CD4-positive, alpha-beta memory T cell (primary cell): ENCODE results near the gene NAALADL2. TPM values are rescaled to one million over a fixed set of nuclear protein-coding genes. Genes with fewer than 3 reads are reported as not detected.

Source experiments
- CTCF ChIA-PET: fragments of 350-600 bp; sonication (Branson Sonifier 250); formaldehyde crosslinking; loops from one replicate; lab custom pipeline; 2021; ENCODE audit warnings: inconsistent platforms; ENCODE audit not compliant: partially characterized antibody; lab: Charles Lee
- POLR2A ChIA-PET: fragments of 350-600 bp; sonication (Branson Sonifier 250); formaldehyde crosslinking; loops from one replicate; lab custom pipeline; 2021; ENCODE audit not compliant: partially characterized antibody; lab: Charles Lee
- DNase-seq, 5 donors: peaks; one replicate each; pipeline versions ENCODE4 v3.0.0 to v3.0.0-alpha.2; 2020 to 2022; ENCODE audit warnings: mixed read lengths in 1 of 5
- H3K27ac ChIP-seq: one replicate; pipeline ENCODE4 v1.7.0; 2013; ENCODE audit warnings: low read depth, low read length
- H3K27me3 ChIP-seq: 2 replicates; pipeline ENCODE4 v1.7.0; 2013; ENCODE audit warnings: mild to moderate bottlenecking, low read length, moderate library complexity; ENCODE audit not compliant: insufficient read depth
- H3K36me3 ChIP-seq: 2 replicates; pipeline ENCODE4 v1.7.0; 2013; ENCODE audit warnings: mild to moderate bottlenecking, low read length, moderate library complexity; ENCODE audit not compliant: insufficient read depth
- H3K4me1 ChIP-seq: 2 replicates; pipeline ENCODE4 v1.7.0; 2013; ENCODE audit warnings: mild to moderate bottlenecking, low read length, moderate library complexity; ENCODE audit not compliant: insufficient read depth
- H3K4me3 ChIP-seq, 2 donors: one replicate each; pipeline ENCODE4 v1.7.0; 2013; ENCODE audit warnings: low read length in 2 of 2, mild to moderate bottlenecking in 1 of 2
- H3K9me3 ChIP-seq, 2 donors: one replicate each; pipeline ENCODE4 v1.7.0; 2013; ENCODE audit warnings: low read length in 2 of 2, control low read depth in 1 of 2; ENCODE audit not compliant: control insufficient read depth in 1 of 2
- H3K27ac Mint-ChIP-seq, 7 donors: one replicate each; pipeline ENCODE4 v1.8.0; 2020 to 2021; ENCODE audit warnings: mixed read lengths in 7 of 7, mild to moderate bottlenecking in 6 of 7, inconsistent platforms in 3 of 7, moderate library complexity in 3 of 7
- H3K27me3 Mint-ChIP-seq, 2 donors: one replicate each; pipeline ENCODE4 v1.8.0; 2020 to 2021; ENCODE audit warnings: mixed read lengths in 2 of 2
- H3K36me3 Mint-ChIP-seq, 2 donors: one replicate each; pipeline ENCODE4 v1.8.0; 2020 to 2021; ENCODE audit warnings: mixed read lengths in 2 of 2, inconsistent platforms in 1 of 2, mild to moderate bottlenecking in 1 of 2
- H3K4me1 Mint-ChIP-seq, 4 donors: one replicate each; pipeline ENCODE4 v1.8.0; 2020 to 2021; ENCODE audit warnings: mixed read lengths in 4 of 4, mild to moderate bottlenecking in 1 of 4
- H3K4me3 Mint-ChIP-seq, 8 donors: one replicate each; pipeline ENCODE4 v1.8.0; 2020 to 2021; ENCODE audit warnings: mixed read lengths in 8 of 8, mild to moderate bottlenecking in 7 of 8, moderate library complexity in 6 of 8, inconsistent platforms in 3 of 8
- H3K9me3 Mint-ChIP-seq, 8 donors: one replicate each; pipeline ENCODE4 v1.8.0; 2020 to 2021; ENCODE audit warnings: mixed read lengths in 8 of 8, mild to moderate bottlenecking in 5 of 8, inconsistent platforms in 3 of 8, moderate library complexity in 1 of 8
- intact Hi-C: fragments of 100-400 bp; cut with micrococcal nuclease; formaldehyde crosslinking; loops from one replicate; pipeline ENCODE4 v1.15.1; 2023
- polyA plus RNA-seq, 2 donors: library from polyadenylated mRNA; unstranded; fragments of 300-500 nt; fragmentation: Illumina TruSeq; gene quantifications; one replicate each; pipeline ENCODE4 v1.2.3, GENCODE V29; 2021
- total RNA-seq, 2 experiments: library from RNA; stranded (reverse); gene quantifications; one replicate each; pipeline ENCODE4 v1.2.3, GENCODE V29; 2021

The NAALADL2 gene
- total and polyA plus RNA-seq, 4 experiments from 2014 or later, result not detected

GRCh38 chr3:175593331-175593730 is 734.2 kb downstream of the NAALADL2 start:
- ChIA-PET CTCF (no interaction called here), POLR2A (no interaction called here)
- Mint-ChIP-seq H3K9me3 (peaks cover 0 to 10% (median 4%) of the 10 kb centered on the region in 8 donors), H3K27me3 (no peaks in the 10 kb centered on the region), H3K4me1 (no peaks in the 10 kb centered on the region), H3K4me3 (no peak overlapping the region), H3K27ac (no peak overlapping the region), H3K36me3 (no peaks in the 10 kb centered on the region)
- Histone ChIP-seq H3K36me3 (no peaks in the 10 kb centered on the region), H3K27me3 (no peaks in the 10 kb centered on the region), H3K27ac (no peak overlapping the region), H3K4me1 (no peaks in the 10 kb centered on the region), H3K4me3 (no peak overlapping the region), H3K9me3 (peaks cover 0 to 6% of the 10 kb centered on the region in 2 donors)
- intact Hi-C loops, result no loop called here
- DNase-seq, result no peak

GRCh38 chr3:175598740-175599139 is 739.6 kb downstream of the NAALADL2 start:
- no peak overlapping the region for H3K27ac ChIP-seq
- CTCF ChIA-PET, result no interaction called here
- Mint-ChIP-seq H3K36me3 (no peaks in the 10 kb centered on the region), H3K27ac (no peak overlapping the region), H3K4me3 (no peak overlapping the region), H3K9me3 (peaks cover 0 to 9% (median 4%) of the 10 kb centered on the region in 8 donors), H3K27me3 (no peaks in the 10 kb centered on the region), H3K4me1 (no peaks in the 10 kb centered on the region)
- H3K36me3 ChIP-seq, result no peaks in the 10 kb centered on the region
- POLR2A ChIA-PET, result no interaction called here
- no peak overlapping the region for H3K4me3 ChIP-seq
- intact Hi-C loops, result no loop called here
- no peak for DNase-seq
- H3K4me1 ChIP-seq, result no peaks in the 10 kb centered on the region
- H3K9me3 ChIP-seq, result no peaks in the 10 kb centered on the region
- H3K27me3 ChIP-seq, result no peaks in the 10 kb centered on the region

- no peaks in the 10 kb centered on the region for H3K27me3 Mint-ChIP-seq
- H3K4me3 Mint-ChIP-seq, result no peak overlapping the region
- H3K4me1 Mint-ChIP-seq, result no peaks in the 10 kb centered on the region
- intact Hi-C loops, result no loop called here
- ChIA-PET POLR2A (no interaction called here), CTCF (no interaction called here)
- no peak for DNase-seq
- no peak overlapping the region for H3K27ac Mint-ChIP-seq
- no peaks in the 10 kb centered on the region for H3K9me3 ChIP-seq
- H3K36me3 Mint-ChIP-seq, result no peaks in the 10 kb centered on the region
- no peaks in the 10 kb centered on the region for H3K4me1 ChIP-seq
- H3K4me3 ChIP-seq, result no peak overlapping the region
- H3K27me3 ChIP-seq, result no peaks in the 10 kb centered on the region
- no peaks in the 10 kb centered on the region for H3K36me3 ChIP-seq
- no peak overlapping the region for H3K27ac ChIP-seq
- H3K9me3 Mint-ChIP-seq, result peaks cover 0 to 6% (median 2%) of the 10 kb centered on the region in 8 donors
Observed at GRCh38 chr3:175601521-175601920, 742.4 kb downstream of the NAALADL2 start.

GRCh38 chr3:175605851-175606250 is 746.7 kb downstream of the NAALADL2 start:
- no peak for DNase-seq
- Histone ChIP-seq H3K4me1 (no peaks in the 10 kb centered on the region), H3K4me3 (no peak overlapping the region), H3K9me3 (no peaks in the 10 kb centered on the region), H3K27ac (no peak overlapping the region), H3K36me3 (no peaks in the 10 kb centered on the region), H3K27me3 (no peaks in the 10 kb centered on the region)
- H3K27ac Mint-ChIP-seq, result no peak overlapping the region
- H3K27me3 Mint-ChIP-seq, result no peaks in the 10 kb centered on the region
- ChIA-PET POLR2A (no interaction called here), CTCF (no interaction called here)
- H3K4me1 Mint-ChIP-seq, result no peaks in the 10 kb centered on the region
- H3K36me3 Mint-ChIP-seq, result no peaks in the 10 kb centered on the region
- intact Hi-C loops, result no loop called here
- H3K4me3 Mint-ChIP-seq, result no peak overlapping the region
- H3K9me3 Mint-ChIP-seq, result peaks cover 0 to 6% (median 1%) of the 10 kb centered on the region in 8 donors

- H3K4me3 Mint-ChIP-seq, result no peak overlapping the region
- intact Hi-C loops, result no loop called here
- Histone ChIP-seq H3K27me3 (no peaks in the 10 kb centered on the region), H3K27ac (no peak overlapping the region), H3K4me1 (no peaks in the 10 kb centered on the region), H3K9me3 (no peaks in the 10 kb centered on the region), H3K4me3 (no peak overlapping the region), H3K36me3 (no peaks in the 10 kb centered on the region)
- ChIA-PET CTCF (no interaction called here), POLR2A (no interaction called here)
- H3K4me1 Mint-ChIP-seq, result no peaks in the 10 kb centered on the region
- no peak overlapping the region for H3K27ac Mint-ChIP-seq
- no peaks in the 10 kb centered on the region for H3K27me3 Mint-ChIP-seq
- no peak for DNase-seq
- H3K36me3 Mint-ChIP-seq, result no peaks in the 10 kb centered on the region
- peaks cover 0 to 6% (median 1%) of the 10 kb centered on the region in 8 donors for H3K9me3 Mint-ChIP-seq
Observed at GRCh38 chr3:175606650-175607318, 747.6 kb downstream of the NAALADL2 start.

GRCh38 chr3:175608356-175608755 is 749.2 kb downstream of the NAALADL2 start:
- intact Hi-C loops, result no loop called here
- POLR2A ChIA-PET, result no interaction called here
- DNase-seq, result no peak
- Mint-ChIP-seq H3K9me3 (peaks cover 0 to 7% (median 1%) of the 10 kb centered on the region in 8 donors), H3K27me3 (no peaks in the 10 kb centered on the region), H3K36me3 (no peaks in the 10 kb centered on the region), H3K27ac (no peak overlapping the region), H3K4me3 (no peak overlapping the region), H3K4me1 (no peaks in the 10 kb centered on the region)
- Histone ChIP-seq H3K27me3 (no peaks in the 10 kb centered on the region), H3K4me1 (no peaks in the 10 kb centered on the region), H3K9me3 (no peaks in the 10 kb centered on the region), H3K27ac (no peak overlapping the region), H3K36me3 (no peaks in the 10 kb centered on the region), H3K4me3 (no peak overlapping the region)
- CTCF ChIA-PET, result no interaction called here

GRCh38 chr3:175608911-175609310 is 749.8 kb downstream of the NAALADL2 start:
- Histone ChIP-seq H3K4me3 (no peak overlapping the region), H3K4me1 (no peaks in the 10 kb centered on the region), H3K27ac (no peak overlapping the region), H3K27me3 (no peaks in the 10 kb centered on the region), H3K36me3 (no peaks in the 10 kb centered on the region), H3K9me3 (no peaks in the 10 kb centered on the region)
- H3K9me3 Mint-ChIP-seq, result peaks cover 0 to 7% (median 1%) of the 10 kb centered on the region in 8 donors
- CTCF ChIA-PET, result no interaction called here
- H3K27ac Mint-ChIP-seq, result no peak overlapping the region
- H3K36me3 Mint-ChIP-seq, result no peaks in the 10 kb centered on the region
- POLR2A ChIA-PET, result no interaction called here
- intact Hi-C loops, result no loop called here
- no peaks in the 10 kb centered on the region for H3K4me1 Mint-ChIP-seq
- DNase-seq, result no peak
- H3K27me3 Mint-ChIP-seq, result no peaks in the 10 kb centered on the region
- no peak overlapping the region for H3K4me3 Mint-ChIP-seq
